Astrocyte (in vitro differentiated cells and primary cell): ENCODE results near the gene DSTN. TPM values are rescaled to one million over a fixed set of nuclear protein-coding genes. Genes with fewer than 3 reads are reported as not detected.

ENCODE experiments used
- DNase-seq: peaks from one replicate; pipeline ENCODE4 v3.0.0-alpha.2; 2010; ENCODE audit warnings: low read depth
- FAIRE-seq: peaks from 2 replicates; lab custom pipeline; 2011; peaks lifted over from hg19 to GRCh38; lab: Jason Lieb, UNC
- H2AFZ ChIP-seq: 2 replicates; pipeline ENCODE4 v1.6.0; 2012; ENCODE audit warnings: low read depth, low read length, inconsistent platforms
- H3K27ac ChIP-seq: 2 replicates; pipeline ENCODE4 v1.5.1; 2011; ENCODE audit warnings: low read depth, low read length, inconsistent platforms
- H3K27me3 ChIP-seq: 2 replicates; pipeline ENCODE4 v1.6.0; 2011; ENCODE audit warnings: low read length, inconsistent platforms; ENCODE audit not compliant: insufficient read depth
- H3K36me3 ChIP-seq: 2 replicates; pipeline ENCODE4 v1.5.1; 2011; ENCODE audit warnings: low read length, inconsistent platforms; ENCODE audit not compliant: insufficient read depth
- H3K4me1 ChIP-seq: 2 replicates; pipeline ENCODE4 v1.5.1; 2011; ENCODE audit warnings: low read length, inconsistent platforms; ENCODE audit not compliant: insufficient read depth
- H3K4me2 ChIP-seq: 2 replicates; pipeline ENCODE4 v1.6.0; 2012; ENCODE audit warnings: low read length, inconsistent platforms
- H3K4me3 ChIP-seq: 2 replicates; pipeline ENCODE4 v1.5.1; 2011; ENCODE audit warnings: low read depth, mild to moderate bottlenecking, low read length, inconsistent platforms; ENCODE audit not compliant: insufficient read depth
- H3K79me2 ChIP-seq: 2 replicates; pipeline ENCODE4 v1.6.0; 2012; ENCODE audit warnings: mild to moderate bottlenecking, low read length, inconsistent platforms; ENCODE audit not compliant: insufficient read depth
- H3K9ac ChIP-seq: 2 replicates; pipeline ENCODE4 v1.6.0; 2012; ENCODE audit warnings: mild to moderate bottlenecking, low read length, inconsistent platforms
- H3K9me3 ChIP-seq: 2 replicates; pipeline ENCODE4 v1.5.1; 2012; ENCODE audit warnings: low read depth, mild to moderate bottlenecking, low read length, inconsistent platforms; ENCODE audit not compliant: insufficient read depth
- H4K20me1 ChIP-seq: 2 replicates; pipeline ENCODE4 v1.6.0; 2012; ENCODE audit warnings: low read length, inconsistent platforms; ENCODE audit not compliant: insufficient read depth
- H3K27ac Mint-ChIP-seq: one replicate; pipeline ENCODE4 v1.8.0; 2021; ENCODE audit warnings: mild to moderate bottlenecking, mixed read lengths; ENCODE audit not compliant: unreplicated experiment
- H3K27me3 Mint-ChIP-seq: one replicate; pipeline ENCODE4 v1.8.0; 2021; ENCODE audit warnings: low read depth, mixed read lengths; ENCODE audit not compliant: unreplicated experiment
- H3K36me3 Mint-ChIP-seq: one replicate; pipeline ENCODE4 v1.8.0; 2021; ENCODE audit warnings: low read depth, mixed read lengths; ENCODE audit not compliant: unreplicated experiment
- H3K4me1 Mint-ChIP-seq: one replicate; pipeline ENCODE4 v1.8.0; 2021; ENCODE audit warnings: low read depth, mixed read lengths; ENCODE audit not compliant: unreplicated experiment
- H3K4me3 Mint-ChIP-seq: one replicate; pipeline ENCODE4 v1.8.0; 2021; ENCODE audit warnings: mild to moderate bottlenecking, moderate library complexity, mixed read lengths; ENCODE audit not compliant: unreplicated experiment
- H3K9me3 Mint-ChIP-seq: one replicate; pipeline ENCODE4 v1.8.0; 2021; ENCODE audit warnings: mild to moderate bottlenecking, mixed read lengths; ENCODE audit not compliant: unreplicated experiment
- CTCF ChIP-seq: IDR thresholded peaks from 2 replicates; pipeline ENCODE4 v1.5.1; 2011; ENCODE audit warnings: low read depth, mild to moderate bottlenecking, inconsistent platforms, low read length, moderate library complexity; ENCODE audit not compliant: insufficient read depth
- EZH2 ChIP-seq: IDR thresholded peaks from 2 replicates; pipeline ENCODE4 v1.6.1; 2012; ENCODE audit warnings: mild to moderate bottlenecking, low read length, inconsistent platforms; ENCODE audit not compliant: insufficient read depth
- total RNA-seq: library from RNA; stranded (reverse); gene quantifications from 2 replicates; pipeline ENCODE4 v1.2.1, GENCODE V29; 2021

DSTN gene
- total RNA-seq, 1 donor from 2014 or later, result 552 TPM

GRCh38 chr20:17611540-17612286 lies 41.8 kb downstream of the DSTN start:
- peaks cover 18% of the 10 kb centered on the region for H3K79me2 ChIP-seq
- H3K36me3 Mint-ChIP-seq, result peaks cover 2% of the 10 kb centered on the region
- no peaks in the 10 kb centered on the region for H3K27me3 ChIP-seq
- H3K4me3 ChIP-seq, result no peak overlapping the region
- no peak overlapping the region for H3K4me2 ChIP-seq
- peaks cover 14% of the 10 kb centered on the region for H3K4me1 Mint-ChIP-seq
- H3K4me1 ChIP-seq, result peaks cover 13% of the 10 kb centered on the region
- H3K9me3 ChIP-seq, result no peaks in the 10 kb centered on the region
- H3K27me3 Mint-ChIP-seq, result no peaks in the 10 kb centered on the region
- peaks cover 97% of the 10 kb centered on the region for H4K20me1 ChIP-seq
- no peak overlapping the region for H3K27ac Mint-ChIP-seq
- no peak for DNase-seq
- H3K4me3 Mint-ChIP-seq, result no peak overlapping the region
- no peak overlapping the region for H2AFZ ChIP-seq
- peak overlapping the region; percentile 46 for H3K9ac ChIP-seq
- no peak for FAIRE-seq
- peak overlapping the region; percentile 57 for H3K27ac ChIP-seq
- TF ChIP-seq CTCF (peak; percentile 28), EZH2 (no peak)
- no peaks in the 10 kb centered on the region for H3K9me3 Mint-ChIP-seq
- H3K36me3 ChIP-seq, result peaks cover 30% of the 10 kb centered on the region

- Histone ChIP-seq H4K20me1 (peaks cover 98% of the 10 kb centered on the region), H3K4me1 (peaks cover 13% of the 10 kb centered on the region), H3K79me2 (peaks cover 16% of the 10 kb centered on the region), H3K27ac (peak overlapping the region; percentile 57), H3K36me3 (peaks cover 29% of the 10 kb centered on the region), H3K4me2 (no peak overlapping the region), H3K4me3 (no peak overlapping the region), H3K9ac (peak overlapping the region; percentile 46), H2AFZ (no peak overlapping the region), H3K27me3 (no peaks in the 10 kb centered on the region), H3K9me3 (no peaks in the 10 kb centered on the region)
- DNase-seq (peak; percentile 47), FAIRE-seq (no peak)
- H3K36me3 Mint-ChIP-seq, result peaks cover 2% of the 10 kb centered on the region
- no peaks in the 10 kb centered on the region for H3K9me3 Mint-ChIP-seq
- no peaks in the 10 kb centered on the region for H3K27me3 Mint-ChIP-seq
- no peak overlapping the region for H3K4me3 Mint-ChIP-seq
- peak overlapping the region; percentile 77 for H3K27ac Mint-ChIP-seq
- no peak for TF ChIP-seq CTCF
- TF ChIP-seq EZH2, result no peak
- H3K4me1 Mint-ChIP-seq, result peaks cover 14% of the 10 kb centered on the region
These were observed 42.6 kb downstream of the DSTN start for GRCh38 chr20:17612287-17612991.

GRCh38 chr20:17612992-17613327 lies 43.1 kb downstream of the DSTN start:
- Histone ChIP-seq H2AFZ (no peak overlapping the region), H3K36me3 (peaks cover 29% of the 10 kb centered on the region), H3K4me1 (peaks cover 13% of the 10 kb centered on the region), H3K27me3 (no peaks in the 10 kb centered on the region), H3K4me2 (no peak overlapping the region), H3K27ac (peak overlapping the region; percentile 57), H3K79me2 (peaks cover 11% of the 10 kb centered on the region), H3K4me3 (no peak overlapping the region), H4K20me1 (peaks cover 98% of the 10 kb centered on the region), H3K9ac (peak overlapping the region; percentile 46), H3K9me3 (no peaks in the 10 kb centered on the region)
- no peak overlapping the region for H3K4me3 Mint-ChIP-seq
- H3K9me3 Mint-ChIP-seq, result no peaks in the 10 kb centered on the region
- no peak for FAIRE-seq
- peaks cover 14% of the 10 kb centered on the region for H3K4me1 Mint-ChIP-seq
- H3K27ac Mint-ChIP-seq, result no peak overlapping the region
- no peak for DNase-seq
- peaks cover 2% of the 10 kb centered on the region for H3K36me3 Mint-ChIP-seq
- H3K27me3 Mint-ChIP-seq, result no peaks in the 10 kb centered on the region
- TF ChIP-seq EZH2 (no peak), CTCF (no peak)
